ENCODE results near the gene PDZD7.

PDZD7 gene

DNA sequence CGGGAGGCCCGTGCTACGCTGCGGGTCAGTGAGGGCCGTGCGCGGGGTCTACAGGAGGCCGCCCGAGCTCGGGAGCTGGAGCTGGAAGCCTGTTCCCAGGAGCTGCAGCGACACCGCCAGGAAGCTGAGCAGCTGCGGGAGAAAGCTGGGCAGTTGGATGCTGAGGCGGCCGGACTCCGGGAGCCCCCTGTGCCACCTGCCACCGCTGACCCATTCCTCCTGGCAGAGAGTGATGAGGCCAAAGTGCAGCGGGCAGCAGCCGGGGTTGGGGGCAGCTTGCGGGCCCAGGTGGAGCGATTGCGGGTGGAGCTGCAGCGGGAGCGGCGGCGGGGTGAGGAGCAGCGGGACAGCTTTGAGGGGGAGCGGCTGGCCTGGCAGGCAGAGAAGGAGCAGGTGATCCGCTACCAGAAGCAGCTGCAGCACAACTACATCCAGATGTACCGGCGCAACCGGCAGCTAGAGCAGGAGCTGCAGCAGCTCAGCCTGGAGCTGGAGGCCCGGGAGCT lies 24.3 kb downstream of the PDZD7 start:
- TF ChIP-seq, protein P1, sequence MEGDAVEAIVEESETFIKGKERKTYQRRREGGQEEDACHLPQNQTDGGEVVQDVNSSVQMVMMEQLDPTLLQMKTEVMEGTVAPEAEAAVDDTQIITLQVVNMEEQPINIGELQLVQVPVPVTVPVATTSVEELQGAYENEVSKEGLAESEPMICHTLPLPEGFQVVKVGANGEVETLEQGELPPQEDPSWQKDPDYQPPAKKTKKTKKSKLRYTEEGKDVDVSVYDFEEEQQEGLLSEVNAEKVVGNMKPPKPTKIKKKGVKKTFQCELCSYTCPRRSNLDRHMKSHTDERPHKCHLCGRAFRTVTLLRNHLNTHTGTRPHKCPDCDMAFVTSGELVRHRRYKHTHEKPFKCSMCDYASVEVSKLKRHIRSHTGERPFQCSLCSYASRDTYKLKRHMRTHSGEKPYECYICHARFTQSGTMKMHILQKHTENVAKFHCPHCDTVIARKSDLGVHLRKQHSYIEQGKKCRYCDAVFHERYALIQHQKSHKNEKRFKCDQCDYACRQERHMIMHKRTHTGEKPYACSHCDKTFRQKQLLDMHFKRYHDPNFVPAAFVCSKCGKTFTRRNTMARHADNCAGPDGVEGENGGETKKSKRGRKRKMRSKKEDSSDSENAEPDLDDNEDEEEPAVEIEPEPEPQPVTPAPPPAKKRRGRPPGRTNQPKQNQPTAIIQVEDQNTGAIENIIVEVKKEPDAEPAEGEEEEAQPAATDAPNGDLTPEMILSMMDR (conservative IDR thresholded peaks at IDR 0.05; ENCODE audit: low read length), result no peak
- H3K4me3 ChIP-seq (ENCODE audit: low read length), result no peak overlapping the region
- DNase-seq (ENCODE audit: low read depth), result no peak

DNA sequence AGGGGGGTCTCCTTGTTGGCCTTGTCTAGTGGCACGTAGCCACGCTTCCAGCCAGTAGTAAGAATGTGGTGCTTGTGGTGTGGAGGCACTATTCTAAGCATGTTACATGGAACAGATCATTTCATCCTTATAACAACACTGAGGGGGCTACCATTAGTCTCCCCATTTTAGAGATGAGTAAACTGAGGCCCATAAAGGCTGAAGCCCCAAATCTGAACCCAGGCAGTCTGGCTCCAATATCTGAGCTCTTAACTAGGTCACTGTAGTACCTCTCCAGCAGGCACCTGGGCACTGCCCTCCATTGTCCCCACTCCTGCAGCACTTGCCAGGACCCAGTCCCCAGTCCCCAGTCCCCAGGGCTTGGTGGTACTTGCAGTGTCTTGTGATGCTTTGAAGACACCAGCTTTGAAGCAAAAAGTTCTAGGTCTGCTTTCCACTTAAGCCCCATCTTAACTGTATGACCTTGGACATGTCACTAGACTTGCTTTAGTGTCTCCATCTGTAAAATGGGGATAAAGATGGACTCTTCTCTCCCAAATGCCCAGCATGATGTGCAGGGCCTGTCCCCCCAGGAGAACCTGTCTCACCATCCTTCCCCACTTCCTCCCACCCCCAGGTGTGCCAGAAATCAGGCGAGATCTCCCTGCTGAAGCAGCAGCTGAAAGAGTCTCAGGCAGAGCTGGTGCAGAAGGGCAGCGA lies 24.9 kb downstream of the PDZD7 start:
- TF ChIP-seq, protein P1 (conservative IDR thresholded peaks at IDR 0.05; ENCODE audit: low read length), result no peak
- no peak for DNase-seq (ENCODE audit: low read depth)
- H3K4me3 ChIP-seq (ENCODE audit: low read length), result no peak overlapping the region

DNA sequence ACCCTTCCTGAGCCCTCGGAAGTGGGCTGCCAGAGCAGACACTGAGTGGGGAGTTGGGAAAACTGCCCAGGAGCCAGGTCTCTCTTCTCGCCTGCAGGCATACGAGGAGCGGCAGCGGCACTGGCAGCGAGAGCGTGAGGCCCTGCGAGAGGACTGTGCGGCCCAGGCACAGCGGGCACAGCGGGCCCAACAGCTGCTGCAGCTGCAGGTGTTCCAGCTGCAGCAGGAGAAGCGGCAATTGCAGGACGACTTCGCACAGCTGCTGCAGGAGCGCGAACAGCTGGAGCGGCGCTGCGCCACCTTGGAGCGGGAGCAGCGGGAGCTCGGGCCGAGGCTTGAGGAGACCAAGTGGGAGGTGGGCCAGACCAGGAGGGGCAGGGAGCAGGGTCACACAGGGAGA lies 25.6 kb downstream of the PDZD7 start:
- TF ChIP-seq, protein P1 (conservative IDR thresholded peaks at IDR 0.05; ENCODE audit: low read length), result no peak
- H3K4me3 ChIP-seq (ENCODE audit: low read length), result no peak overlapping the region
- no peak for DNase-seq (ENCODE audit: low read depth)

DNA sequence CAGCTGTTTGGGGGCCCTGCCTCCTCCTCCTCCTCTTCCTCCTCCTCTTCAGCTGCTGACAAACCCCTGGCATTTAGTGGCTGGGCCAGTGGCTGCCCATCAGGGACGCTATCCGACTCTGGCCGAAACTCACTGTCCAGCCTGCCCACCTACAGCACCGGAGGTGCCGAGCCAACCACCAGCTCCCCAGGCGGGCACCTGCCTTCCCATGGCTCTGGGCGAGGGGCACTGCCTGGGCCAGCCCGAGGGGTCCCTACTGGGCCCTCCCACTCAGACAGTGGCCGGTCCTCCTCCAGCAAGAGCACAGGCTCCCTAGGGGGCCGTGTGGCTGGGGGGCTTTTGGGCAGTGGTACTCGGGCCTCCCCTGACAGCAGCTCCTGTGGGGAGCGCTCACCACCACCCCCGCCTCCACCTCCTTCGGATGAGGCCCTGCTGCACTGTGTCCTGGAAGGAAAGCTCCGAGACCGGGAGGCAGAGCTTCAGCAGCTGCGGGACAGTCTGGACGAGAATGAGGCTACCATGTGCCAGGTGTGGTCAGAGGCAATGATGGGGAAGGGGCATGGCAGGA lies 27.2 kb downstream of the PDZD7 start:
- no peak for DNase-seq (ENCODE audit: low read depth)
- TF ChIP-seq, protein P1 (conservative IDR thresholded peaks at IDR 0.05; ENCODE audit: low read length), result no peak
- H3K4me3 ChIP-seq (ENCODE audit: low read length), result no peak overlapping the region

DNA sequence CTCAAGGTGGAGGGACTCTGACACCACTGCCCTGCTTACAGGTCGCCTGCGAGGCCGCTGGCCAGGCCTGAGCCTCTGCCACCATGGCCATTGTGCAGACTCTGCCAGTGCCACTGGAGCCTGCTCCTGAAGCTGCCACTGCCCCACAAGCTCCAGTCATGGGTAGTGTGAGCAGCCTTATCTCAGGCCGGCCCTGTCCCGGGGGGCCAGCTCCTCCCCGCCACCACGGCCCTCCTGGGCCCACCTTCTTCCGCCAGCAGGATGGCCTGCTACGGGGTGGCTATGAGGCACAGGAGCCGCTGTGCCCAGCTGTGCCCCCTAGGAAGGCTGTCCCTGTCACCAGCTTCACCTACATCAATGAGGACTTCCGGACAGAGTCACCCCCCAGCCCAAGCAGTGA lies 28.5 kb downstream of the PDZD7 start:
- TF ChIP-seq, protein P1 (conservative IDR thresholded peaks at IDR 0.05; ENCODE audit: low read length), result no peak
- DNase-seq (ENCODE audit: low read depth), result no peak
- no peak overlapping the region; the same call in 1 of the 2 replicates for H3K4me3 ChIP-seq (ENCODE audit: low read length)

DNA sequence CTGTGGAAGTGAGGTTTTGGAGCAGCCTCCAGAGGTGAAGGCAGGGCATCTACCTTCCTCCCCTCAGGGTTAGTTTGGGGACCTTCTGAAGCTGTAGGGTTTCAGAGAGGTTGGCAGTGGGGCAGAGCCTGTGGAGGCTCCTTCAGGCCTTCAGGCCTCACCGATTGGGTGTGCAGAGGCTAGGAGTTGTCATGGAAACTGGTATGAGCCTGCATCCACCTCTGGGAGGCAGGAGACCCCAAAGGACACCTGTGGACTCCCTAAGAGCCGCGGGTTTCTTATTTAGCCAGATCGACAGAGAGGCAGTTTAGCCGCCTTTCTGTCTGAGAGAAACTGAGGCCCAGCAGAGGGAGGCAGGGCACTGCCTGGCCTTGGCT lies 29.3 kb downstream of the PDZD7 start:
- no peak for DNase-seq (ENCODE audit: low read depth)
- TF ChIP-seq, protein P1 (conservative IDR thresholded peaks at IDR 0.05; ENCODE audit: low read length), result 0 out of 2 replicates have a peak, but pooled peaks have one; percentile 11
- H3K4me3 ChIP-seq (ENCODE audit: low read length), result peak overlapping the region; percentile 88

Data from AG10803 (cell line).